Measurements from ENCODE around the gene UBXN2A. TPM values are rescaled to one million over a fixed set of nuclear protein-coding genes. Genes with fewer than 3 reads are reported as not detected.

UBXN2A gene
- total and polyA plus RNA-seq, 4 experiments from 2014 or later: 9.7 to 15.0 (median 13.4) TPM

DNA sequence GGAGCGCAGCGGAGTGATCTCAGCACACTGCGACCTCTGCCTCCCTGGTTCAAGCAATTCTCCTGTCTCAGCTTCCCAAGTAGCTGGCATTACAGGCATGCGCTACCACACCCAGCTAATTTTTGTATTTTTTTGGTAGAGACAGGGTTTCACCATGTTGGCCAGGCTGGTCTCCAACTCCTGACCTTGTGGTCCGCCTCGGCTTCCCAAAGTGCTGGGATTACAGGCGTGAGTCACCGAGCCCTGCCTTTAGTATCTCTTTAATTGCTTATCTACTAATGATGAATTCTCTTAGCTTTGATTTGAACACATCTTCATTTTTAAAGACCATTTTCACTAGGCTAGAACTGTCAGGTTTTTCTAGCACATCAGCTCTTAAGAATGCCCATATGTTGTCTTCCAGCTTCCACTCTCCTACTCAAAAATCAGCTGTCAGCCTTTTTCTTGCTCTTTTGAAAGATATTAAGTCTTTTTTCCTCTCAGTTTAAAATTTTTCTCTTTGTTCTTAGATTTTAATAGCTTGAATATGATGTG is 53.5 kb downstream of the UBXN2A start:
- Histone ChIP-seq H3K9me3 (ENCODE audit: control insufficient read depth in 1 of 2, low read length in 2 of 2) (no peaks in the 10 kb centered on the region), H3K27me3 (ENCODE audit: insufficient read depth, low read length) (no peaks in the 10 kb centered on the region), H3K36me3 (ENCODE audit: insufficient read depth, low read length) (no peaks in the 10 kb centered on the region), H3K4me3 (ENCODE audit: low read length in 2 of 2) (no peak overlapping the region), H3K27ac (ENCODE audit: low read depth, low read length) (no peak overlapping the region), H3K4me1 (ENCODE audit: insufficient read depth, low read length) (no peaks in the 10 kb centered on the region)
- DNase-seq: no peak
- no peak overlapping the region for H3K27ac Mint-ChIP-seq
- H3K27me3 Mint-ChIP-seq: no peaks in the 10 kb centered on the region
- POLR2A ChIA-PET (ENCODE audit: partially characterized antibody): interaction anchor here (0.5 kb wide), 1 partner anchor 65 kb away, joined by 3 read pairs; no protein-coding TSS in a partner anchor
- H3K4me3 Mint-ChIP-seq: no peak overlapping the region
- no peaks in the 10 kb centered on the region for H3K9me3 Mint-ChIP-seq
- intact Hi-C loops (cut with micrococcal nuclease): no loop called here
- CTCF ChIA-PET (ENCODE audit: partially characterized antibody): no interaction called here
- H3K4me1 Mint-ChIP-seq: no peaks in the 10 kb centered on the region
- peaks cover 3 to 6% of the 10 kb centered on the region in 2 donors for H3K36me3 Mint-ChIP-seq

DNA sequence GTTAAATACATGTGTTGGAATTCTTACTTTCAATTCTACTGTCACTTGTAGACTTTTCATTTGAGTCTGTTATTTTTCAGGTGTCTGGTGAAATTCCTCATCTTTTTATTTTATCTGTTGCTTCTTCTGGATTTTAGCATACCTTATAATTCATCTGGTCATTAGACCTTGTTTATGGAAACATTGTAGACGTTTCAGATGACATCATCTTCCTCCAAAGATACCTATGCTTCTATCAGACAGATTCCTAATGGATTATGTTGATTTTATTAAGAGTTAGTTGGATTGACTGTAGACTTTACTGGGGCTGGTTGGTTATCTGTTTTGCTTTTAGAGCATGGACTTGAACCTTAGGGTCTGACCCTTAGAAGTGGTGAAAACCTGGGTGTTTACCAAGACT is 54.3 kb downstream of the UBXN2A start:
- ChIA-PET POLR2A (ENCODE audit: partially characterized antibody) (no interaction called here), CTCF (ENCODE audit: partially characterized antibody) (interaction anchor here (0.9 kb wide), 1 partner anchor 10 kb away, joined by 3 read pairs; no protein-coding TSS in a partner anchor)
- H3K9me3 Mint-ChIP-seq: no peaks in the 10 kb centered on the region
- intact Hi-C loops (cut with micrococcal nuclease): no loop called here
- no peak overlapping the region for H3K4me3 ChIP-seq (ENCODE audit: low read length in 2 of 2)
- no peaks in the 10 kb centered on the region for H3K4me1 ChIP-seq (ENCODE audit: insufficient read depth, low read length)
- H3K27ac ChIP-seq (ENCODE audit: low read depth, low read length): no peak overlapping the region
- no peaks in the 10 kb centered on the region for H3K27me3 ChIP-seq (ENCODE audit: insufficient read depth, low read length)
- peak overlapping the region in 1 of 7 donors; percentile 62 for H3K27ac Mint-ChIP-seq
- H3K36me3 ChIP-seq (ENCODE audit: insufficient read depth, low read length): no peaks in the 10 kb centered on the region
- H3K4me3 Mint-ChIP-seq: no peak overlapping the region
- H3K9me3 ChIP-seq (ENCODE audit: control insufficient read depth in 1 of 2, low read length in 2 of 2): no peaks in the 10 kb centered on the region
- no peaks in the 10 kb centered on the region for H3K27me3 Mint-ChIP-seq
- peaks cover 3 to 8% of the 10 kb centered on the region in 2 donors for H3K36me3 Mint-ChIP-seq
- no peaks in the 10 kb centered on the region for H3K4me1 Mint-ChIP-seq
- DNase-seq: no peak

DNA sequence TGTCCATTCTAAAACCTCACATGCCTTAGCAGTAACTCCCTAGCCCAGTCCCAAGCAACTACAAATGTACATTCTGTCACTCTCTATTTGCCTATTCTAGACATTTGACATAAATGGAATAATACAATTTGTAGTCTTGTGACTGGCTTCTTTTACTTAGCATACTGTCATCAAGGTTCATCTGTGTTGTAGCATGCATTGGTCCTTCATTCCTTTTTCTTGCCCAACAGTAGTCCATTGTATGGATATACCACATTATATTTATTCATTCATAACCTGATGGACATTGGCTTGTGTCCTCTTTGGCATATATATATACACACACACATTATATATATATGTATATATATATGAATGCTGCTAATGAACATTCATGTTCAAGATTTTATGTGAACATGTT is 67.4 kb downstream of the UBXN2A start:
- CTCF ChIA-PET (ENCODE audit: partially characterized antibody): no interaction called here
- Histone ChIP-seq H3K36me3 (ENCODE audit: insufficient read depth, low read length) (no peaks in the 10 kb centered on the region), H3K27me3 (ENCODE audit: insufficient read depth, low read length) (peaks cover 5% of the 10 kb centered on the region), H3K4me3 (ENCODE audit: low read length in 2 of 2) (no peak overlapping the region), H3K9me3 (ENCODE audit: control insufficient read depth in 1 of 2, low read length in 2 of 2) (no peaks in the 10 kb centered on the region), H3K4me1 (ENCODE audit: insufficient read depth, low read length) (peaks cover 11% of the 10 kb centered on the region), H3K27ac (ENCODE audit: low read depth, low read length) (no peak overlapping the region)
- intact Hi-C loops (cut with micrococcal nuclease): no loop called here
- no peak overlapping the region for H3K27ac Mint-ChIP-seq
- H3K9me3 Mint-ChIP-seq: no peaks in the 10 kb centered on the region
- POLR2A ChIA-PET (ENCODE audit: partially characterized antibody): interaction anchor here (1.6 kb wide), 1 partner anchor 81 kb away, joined by 3 read pairs; the partner anchor contains the start of gene ATAD2B
- peaks cover 22 to 23% of the 10 kb centered on the region in 2 donors for H3K27me3 Mint-ChIP-seq
- H3K4me1 Mint-ChIP-seq: peaks cover 0 to 11% (median under 1%) of the 10 kb centered on the region in 4 donors
- peaks cover 0 to under 1% of the 10 kb centered on the region in 2 donors for H3K36me3 Mint-ChIP-seq
- H3K4me3 Mint-ChIP-seq: no peak overlapping the region
- no peak for DNase-seq

DNA sequence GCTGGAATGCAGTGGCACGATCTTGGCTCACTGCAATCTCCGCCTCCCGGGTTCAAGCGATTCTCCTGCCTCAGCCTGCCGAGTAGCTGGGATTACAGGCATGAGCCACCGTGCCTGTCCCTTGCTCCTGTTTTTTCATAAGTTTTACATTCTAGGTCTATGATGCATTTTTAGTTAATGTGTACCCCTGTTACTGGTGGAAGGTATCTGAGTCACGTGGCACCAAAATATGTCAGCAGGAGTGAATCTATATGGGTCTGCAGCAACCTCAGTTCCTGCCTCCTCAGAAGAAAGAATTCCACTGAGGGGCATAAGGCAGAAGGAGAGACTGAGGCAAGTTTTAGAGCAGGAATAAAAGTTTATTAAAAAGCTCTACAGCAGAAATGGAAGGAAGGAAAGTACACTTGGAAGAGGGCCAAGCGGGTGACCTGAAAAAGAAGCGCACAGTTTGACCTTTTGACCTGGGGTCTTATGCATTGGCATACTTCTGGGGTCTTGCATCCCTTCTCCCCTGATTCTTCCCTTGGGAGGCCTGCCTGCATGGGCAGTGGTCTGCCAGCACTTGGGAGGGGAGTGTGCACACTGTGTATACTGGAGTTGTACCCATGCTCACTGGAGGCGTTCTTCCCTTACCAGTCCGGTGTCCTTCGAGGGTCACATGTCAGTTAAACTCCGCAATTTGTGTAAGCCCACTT is 68.6 kb downstream of the UBXN2A start:
- H3K27ac ChIP-seq (ENCODE audit: low read depth, low read length): no peak overlapping the region
- H3K9me3 ChIP-seq (ENCODE audit: control insufficient read depth in 1 of 2, low read length in 2 of 2): no peaks in the 10 kb centered on the region
- intact Hi-C loops (cut with micrococcal nuclease): no loop called here
- no peak overlapping the region for H3K4me3 ChIP-seq (ENCODE audit: low read length in 2 of 2)
- no peaks in the 10 kb centered on the region for H3K9me3 Mint-ChIP-seq
- POLR2A ChIA-PET (ENCODE audit: partially characterized antibody): interaction anchor here (1.6 kb wide), 1 partner anchor 82 kb away, joined by 3 read pairs; the partner anchor contains the start of gene ATAD2B
- no peak for DNase-seq
- peaks cover 11% of the 10 kb centered on the region for H3K4me1 ChIP-seq (ENCODE audit: insufficient read depth, low read length)
- H3K36me3 Mint-ChIP-seq: no peaks in the 10 kb centered on the region
- CTCF ChIA-PET (ENCODE audit: partially characterized antibody): no interaction called here
- H3K27me3 ChIP-seq (ENCODE audit: insufficient read depth, low read length): peaks cover 5% of the 10 kb centered on the region
- H3K27me3 Mint-ChIP-seq: peaks cover 22 to 27% of the 10 kb centered on the region in 2 donors
- peaks cover 0 to 11% (median under 1%) of the 10 kb centered on the region in 4 donors for H3K4me1 Mint-ChIP-seq
- no peaks in the 10 kb centered on the region for H3K36me3 ChIP-seq (ENCODE audit: insufficient read depth, low read length)
- H3K4me3 Mint-ChIP-seq: no peak overlapping the region
- H3K27ac Mint-ChIP-seq: peak overlapping the region in 1 of 7 donors; percentile 49

DNA sequence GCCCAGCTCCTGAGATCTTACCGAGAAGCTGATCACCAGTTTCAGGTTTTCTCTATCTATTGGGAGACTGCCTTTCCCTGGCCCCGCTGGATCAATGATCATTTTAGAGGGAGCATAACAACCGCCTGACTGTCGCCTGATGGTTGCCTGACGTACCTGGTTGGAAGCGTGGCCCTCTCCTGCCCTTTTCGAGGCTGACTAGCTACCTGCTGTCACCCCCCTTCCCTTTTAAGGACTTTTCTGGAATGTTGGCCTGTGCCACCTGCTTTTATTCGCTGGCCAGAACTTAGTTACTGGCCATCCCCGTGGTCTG is 69.1 kb downstream of the UBXN2A start:
- peaks cover 0 to 11% (median under 1%) of the 10 kb centered on the region in 4 donors for H3K4me1 Mint-ChIP-seq
- H3K27me3 Mint-ChIP-seq: peaks cover 22 to 28% of the 10 kb centered on the region in 2 donors
- no peaks in the 10 kb centered on the region for H3K36me3 Mint-ChIP-seq
- H3K27ac ChIP-seq (ENCODE audit: low read depth, low read length): no peak overlapping the region
- no peaks in the 10 kb centered on the region for H3K9me3 ChIP-seq (ENCODE audit: control insufficient read depth in 1 of 2, low read length in 2 of 2)
- ChIA-PET CTCF (ENCODE audit: partially characterized antibody) (no interaction called here), POLR2A (ENCODE audit: partially characterized antibody) (interaction anchor here (1.6 kb wide), 1 partner anchor 83 kb away, joined by 3 read pairs; the partner anchor contains the start of gene ATAD2B)
- intact Hi-C loops (cut with micrococcal nuclease): no loop called here
- no peak overlapping the region for H3K4me3 ChIP-seq (ENCODE audit: low read length in 2 of 2)
- peaks cover 5% of the 10 kb centered on the region for H3K27me3 ChIP-seq (ENCODE audit: insufficient read depth, low read length)
- H3K9me3 Mint-ChIP-seq: no peaks in the 10 kb centered on the region
- H3K36me3 ChIP-seq (ENCODE audit: insufficient read depth, low read length): no peaks in the 10 kb centered on the region
- peak overlapping the region in 1 of 7 donors; percentile 49 for H3K27ac Mint-ChIP-seq
- no peak overlapping the region for H3K4me3 Mint-ChIP-seq
- DNase-seq: no peak
- peaks cover 11% of the 10 kb centered on the region for H3K4me1 ChIP-seq (ENCODE audit: insufficient read depth, low read length)

DNA sequence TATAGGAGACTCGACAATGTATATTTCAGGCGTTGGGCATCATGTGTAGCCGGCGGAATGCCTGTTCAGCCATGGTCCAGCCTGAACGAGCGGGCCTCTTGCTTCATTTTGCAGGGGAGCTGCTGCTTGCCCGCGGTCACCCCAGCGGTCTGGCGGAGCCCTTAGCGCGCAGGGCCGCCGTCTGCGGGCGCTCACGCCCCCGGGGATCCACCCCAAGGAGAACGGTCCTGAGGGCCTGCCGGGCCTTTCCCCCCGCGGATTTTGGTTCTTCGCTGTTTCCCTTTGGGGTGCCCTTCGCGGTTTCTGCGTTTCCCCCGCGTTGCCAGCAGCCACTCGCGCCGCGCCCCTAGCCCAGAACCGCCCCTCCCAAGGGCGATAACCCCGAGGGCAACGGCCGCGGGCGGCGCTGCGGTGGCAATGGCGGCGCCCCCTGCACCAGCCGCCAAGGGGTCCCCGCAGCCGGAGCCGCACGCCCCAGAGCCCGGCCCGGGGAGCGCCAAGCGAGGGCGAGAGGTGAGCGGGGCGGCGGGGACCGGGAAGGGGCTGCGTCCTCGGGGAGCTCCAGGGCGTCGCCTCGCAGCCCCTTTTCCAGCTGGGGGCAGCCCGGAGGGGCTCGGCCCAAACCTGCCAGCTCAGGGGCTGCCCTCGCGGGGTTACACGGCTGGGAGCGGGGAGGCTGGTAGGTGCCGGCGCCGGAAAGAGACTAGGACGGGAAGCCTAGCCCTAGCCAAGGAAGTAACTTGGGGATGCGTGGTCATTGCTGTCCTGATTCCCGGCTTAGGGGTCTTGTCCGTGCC is 69.6 kb downstream of the UBXN2A start, which contains the start of gene MFSD2B:
Gene MFSD2B (plus strand): TSS at position 406 of the 797 bp plus-strand sequence. CDS start 12 bp downstream, at position 418.
- CTCF ChIA-PET (ENCODE audit: partially characterized antibody): no interaction called here
- Histone ChIP-seq H3K27ac (ENCODE audit: low read depth, low read length) (no peak within 1 kb of the TSS), H3K9me3 (ENCODE audit: control insufficient read depth in 1 of 2, low read length in 2 of 2) (no peaks in the 10 kb centered on the region), H3K27me3 (ENCODE audit: insufficient read depth, low read length) (peaks cover 5% of the 10 kb centered on the region), H3K36me3 (ENCODE audit: insufficient read depth, low read length) (no peaks in the 10 kb centered on the region), H3K4me1 (ENCODE audit: insufficient read depth, low read length) (peaks cover 11% of the 10 kb centered on the region), H3K4me3 (ENCODE audit: low read length in 2 of 2) (no peak within 1 kb of the TSS)
- no peak within 1 kb of the TSS for H3K4me3 Mint-ChIP-seq
- no peaks in the 10 kb centered on the region for H3K9me3 Mint-ChIP-seq
- no peaks in the 10 kb centered on the region for H3K36me3 Mint-ChIP-seq
- POLR2A ChIA-PET (ENCODE audit: partially characterized antibody): interaction anchor here (0.7 kb wide), 1 partner anchor 83 kb away, joined by 3 read pairs; the partner anchor contains the start of gene ATAD2B
- DNase-seq: no peak
- peaks cover 0 to 11% (median under 1%) of the 10 kb centered on the region in 4 donors for H3K4me1 Mint-ChIP-seq
- peak within 1 kb of the TSS in 1 of 7 donors; percentile 49 for H3K27ac Mint-ChIP-seq
- peaks cover 24 to 31% of the 10 kb centered on the region in 2 donors for H3K27me3 Mint-ChIP-seq
- intact Hi-C loops (cut with micrococcal nuclease): no loop called here

All from CD4-positive, alpha-beta memory T cell (primary cell).